BJ (cell line): ENCODE data around the gene OXA1L. TPM values are rescaled to one million over a fixed set of nuclear protein-coding genes. Genes with fewer than 3 reads are reported as not detected.
"Not testable (repeated sequence)": the region's sequence is repeated elsewhere in the genome, so short reads cannot be mapped to it uniquely, and the experiment has no call there.

Source experiments
- CTCF ChIA-PET: fragments of 350-600 bp; formaldehyde crosslinking; extraction: SDS; loops from one replicate; lab custom pipeline; 2021; ENCODE audit warnings: antibody characterized with exemption, inconsistent platforms; lab: Yijun Ruan, JAX
- POLR2A ChIA-PET: fragments of 300-600 bp; sonication (Branson Sonifier 250); formaldehyde crosslinking; extraction: SDS; loops from one replicate; lab custom pipeline; 2021; ENCODE audit warnings: antibody characterized with exemption; lab: Charles Lee
- DNase-seq: peaks from one replicate; pipeline ENCODE4 v3.0.0-alpha.2; 2011; ENCODE audit warnings: low read depth
- H3K27me3 ChIP-seq: 2 replicates; pipeline ENCODE4 v1.6.0; 2011; ENCODE audit warnings: low read length; ENCODE audit not compliant: control insufficient read depth, insufficient read depth
- H3K36me3 ChIP-seq: 2 replicates; pipeline ENCODE4 v1.5.1; 2011; ENCODE audit warnings: low read length; ENCODE audit not compliant: control insufficient read depth, insufficient read depth
- H3K4me3 ChIP-seq: 2 replicates; pipeline ENCODE4 v1.5.1; 2011; ENCODE audit warnings: low read depth, mild to moderate bottlenecking, control low read depth, low read length
- polyA minus RNA-seq: library from RNA; depleted of rRNA, polyadenylated mRNA; stranded (reverse); fragments of >200 nt; gene quantifications from 2 replicates; pipeline ENCODE4 v1.2.3, GENCODE V29; 2011; rRNA and poly(A)+ RNA removed
- polyA plus RNA-seq: library from polyadenylated mRNA; depleted of rRNA; stranded (reverse); fragments of >200 nt; gene quantifications from 2 replicates; pipeline ENCODE4 v1.2.3, GENCODE V29; 2011; rRNA removed
- TF ChIP-seq, protein P1 (sequence below): IDR thresholded peaks from 2 replicates; pipeline ENCODE4 v1.5.1; 2011; ENCODE audit warnings: low read depth, mild to moderate bottlenecking, control low read depth, inconsistent platforms, low read length, moderate library complexity; ENCODE audit not compliant: insufficient read depth

The OXA1L gene
- polyA plus RNA-seq (157 and 191 TPM in 2 replicates), polyA minus RNA-seq (59.2 and 80.4 TPM in 2 replicates)

DNA sequence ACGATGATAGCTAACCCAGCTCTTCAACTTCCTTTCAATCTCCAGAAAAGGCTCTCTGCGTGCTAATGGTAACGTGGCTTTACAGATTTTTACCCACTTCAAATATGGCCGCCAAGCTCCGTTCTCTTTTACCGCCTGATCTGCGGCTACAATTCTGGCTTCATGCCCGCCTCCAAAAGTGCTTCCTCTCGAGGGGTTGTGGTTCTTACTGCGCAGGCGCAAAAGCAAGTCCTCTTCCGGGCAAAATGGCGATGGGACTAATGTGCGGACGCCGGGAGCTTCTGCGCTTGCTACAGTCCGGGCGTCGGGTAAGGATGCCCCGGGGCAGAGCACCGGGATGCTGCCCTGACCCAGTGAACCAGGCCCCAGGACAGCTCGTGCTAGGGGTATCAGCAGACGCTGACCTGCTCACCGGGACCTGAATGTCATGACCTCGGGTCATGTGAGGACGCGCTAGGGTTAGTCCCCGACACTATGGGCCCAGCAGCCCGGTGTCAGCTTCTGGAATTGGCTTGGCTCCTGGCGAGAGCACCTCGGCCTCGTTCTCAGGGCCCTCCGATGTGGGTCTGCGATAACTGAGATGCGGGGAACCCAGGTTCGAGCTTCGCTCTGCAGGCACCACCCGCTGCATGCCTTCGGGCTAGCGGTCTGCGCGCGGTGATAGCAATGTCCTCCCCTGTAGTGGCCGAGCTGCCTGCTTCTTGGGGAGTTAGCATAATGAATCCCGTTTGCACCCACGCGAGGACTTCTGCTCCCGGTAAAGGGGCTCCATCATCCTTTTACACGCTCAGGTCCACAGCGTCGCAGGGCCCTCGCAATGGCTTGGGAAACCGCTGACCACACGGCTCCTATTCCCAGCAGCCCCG lies at the start of gene OXA1L:
TSS of gene OXA1L (plus strand) at position 232 of the 866 bp plus-strand sequence. CDS start at position 246, 14 bp downstream.
- POLR2A ChIA-PET: interaction anchor here (0.6 kb wide), 1 partner anchor 85 kb away, joined by 3 read pairs; no protein-coding TSS in a partner anchor
- CTCF ChIA-PET: interaction anchor here (0.8 to 1.7 kb wide), 10 partner anchors 9 to 196 kb away, joined by 3 to 8 read pairs (median 4); partner anchors contain the start of gene MRPL52
- peak; percentile 84 for DNase-seq
- Histone ChIP-seq H3K27me3 (no peaks in the 10 kb centered on the region), H3K36me3 (peaks cover 15% of the 10 kb centered on the region), H3K4me3 (peak within 1 kb of the TSS; percentile 95)
- TF ChIP-seq, protein P1, sequence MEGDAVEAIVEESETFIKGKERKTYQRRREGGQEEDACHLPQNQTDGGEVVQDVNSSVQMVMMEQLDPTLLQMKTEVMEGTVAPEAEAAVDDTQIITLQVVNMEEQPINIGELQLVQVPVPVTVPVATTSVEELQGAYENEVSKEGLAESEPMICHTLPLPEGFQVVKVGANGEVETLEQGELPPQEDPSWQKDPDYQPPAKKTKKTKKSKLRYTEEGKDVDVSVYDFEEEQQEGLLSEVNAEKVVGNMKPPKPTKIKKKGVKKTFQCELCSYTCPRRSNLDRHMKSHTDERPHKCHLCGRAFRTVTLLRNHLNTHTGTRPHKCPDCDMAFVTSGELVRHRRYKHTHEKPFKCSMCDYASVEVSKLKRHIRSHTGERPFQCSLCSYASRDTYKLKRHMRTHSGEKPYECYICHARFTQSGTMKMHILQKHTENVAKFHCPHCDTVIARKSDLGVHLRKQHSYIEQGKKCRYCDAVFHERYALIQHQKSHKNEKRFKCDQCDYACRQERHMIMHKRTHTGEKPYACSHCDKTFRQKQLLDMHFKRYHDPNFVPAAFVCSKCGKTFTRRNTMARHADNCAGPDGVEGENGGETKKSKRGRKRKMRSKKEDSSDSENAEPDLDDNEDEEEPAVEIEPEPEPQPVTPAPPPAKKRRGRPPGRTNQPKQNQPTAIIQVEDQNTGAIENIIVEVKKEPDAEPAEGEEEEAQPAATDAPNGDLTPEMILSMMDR: no peak

DNA sequence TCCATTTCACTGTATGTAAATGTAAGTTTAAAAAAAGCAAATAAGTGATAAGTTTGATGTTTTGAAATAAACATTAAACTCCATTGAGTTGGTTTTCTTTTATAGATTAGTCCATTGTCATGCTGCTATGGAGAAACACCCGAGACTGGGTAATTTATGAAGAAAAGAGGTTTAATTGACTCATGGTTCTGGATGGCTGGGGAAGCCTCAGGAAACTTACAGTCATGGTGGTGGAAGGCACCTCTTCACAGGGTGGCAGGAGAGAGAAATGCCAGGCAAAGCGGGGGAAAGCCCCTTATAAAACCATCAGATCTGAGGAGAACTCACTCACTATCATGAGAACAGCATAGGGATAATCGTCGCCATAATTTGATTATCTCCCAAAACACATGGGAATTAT lies 48.4 kb upstream of the OXA1L start:
- H3K36me3 ChIP-seq: no peaks in the 10 kb centered on the region
- DNase-seq: no peak
- ChIA-PET POLR2A (no interaction called here), CTCF (no interaction called here)
- TF ChIP-seq, protein P1: no peak
- H3K4me3 ChIP-seq: no peak overlapping the region
- H3K27me3 ChIP-seq: no peaks in the 10 kb centered on the region; the same call in 1 of the 2 replicates

GRCh38 chr14:22721213-22721612 lies 45.3 kb upstream of the OXA1L start:
- ChIA-PET CTCF (no interaction called here), POLR2A (no interaction called here)
- H3K36me3 ChIP-seq: no peaks in the 10 kb centered on the region
- no peak for DNase-seq
- peaks cover 2% of the 10 kb centered on the region; the same call in 1 of the 2 replicates for H3K27me3 ChIP-seq
- TF ChIP-seq, protein P1: no peak
- H3K4me3 ChIP-seq: no peak overlapping the region

- POLR2A ChIA-PET: no interaction called here
- Histone ChIP-seq H3K36me3 (no peaks in the 10 kb centered on the region), H3K4me3 (no peak overlapping the region), H3K27me3 (peaks cover 2% of the 10 kb centered on the region; the same call in 1 of the 2 replicates)
- CTCF ChIA-PET: no interaction called here
- no peak for DNase-seq
- TF ChIP-seq, protein P1: no peak
Observed at GRCh38 chr14:22723815-22724214, 42.7 kb upstream of the OXA1L start.

DNA sequence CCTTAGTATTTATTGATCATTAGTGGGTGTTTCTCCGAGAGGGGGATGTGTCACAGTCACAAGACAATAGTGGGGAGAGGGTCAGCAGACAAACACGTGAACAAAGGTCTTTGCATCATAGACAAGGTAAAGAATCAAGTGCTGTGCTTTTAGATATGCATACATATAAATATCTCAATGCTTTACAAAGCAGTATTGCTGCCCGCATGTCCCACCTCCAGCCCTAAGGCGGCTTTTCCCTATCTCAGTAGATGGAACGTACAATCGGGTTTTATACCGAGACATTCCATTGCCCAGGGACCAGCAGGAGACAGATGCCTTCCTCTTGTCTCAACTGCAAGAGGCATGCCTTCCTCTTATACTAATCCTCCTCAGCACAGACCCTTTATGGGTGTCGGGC lies 41.6 kb upstream of the OXA1L start:
- H3K4me3 ChIP-seq, DNase-seq, H3K36me3 ChIP-seq, H3K27me3 ChIP-seq, POLR2A ChIA-PET, CTCF ChIA-PET: not testable (repeated sequence)

GRCh38 chr14:22725374-22725773 lies 41.1 kb upstream of the OXA1L start:
- H3K36me3 ChIP-seq, H3K27me3 ChIP-seq, DNase-seq, POLR2A ChIA-PET, H3K4me3 ChIP-seq, CTCF ChIA-PET: not testable (repeated sequence)
